Muscle layer of duodenum (tissue), 2 donors: ENCODE results near the gene SLC44A5.
"Not testable (repeated sequence)": the region's sequence is repeated elsewhere in the genome, so short reads cannot be mapped to it uniquely, and the experiment has no call there.

Experiments
- H3K27ac ChIP-seq: one replicate; pipeline ENCODE4 v1.7.0; 2013; ENCODE audit warnings: mild to moderate bottlenecking, low read length
- H3K27me3 ChIP-seq: one replicate; pipeline ENCODE4 v1.7.0; 2013; ENCODE audit warnings: low read depth, mild to moderate bottlenecking, control low read depth, low read length
- H3K36me3 ChIP-seq, 2 donors: one replicate each; pipeline ENCODE4 v1.7.0; 2013; ENCODE audit warnings: low read length in 2 of 2, control low read depth in 1 of 2, mild to moderate bottlenecking in 1 of 2; ENCODE audit not compliant: insufficient read depth in 2 of 2, control insufficient read depth in 1 of 2
- H3K4me1 ChIP-seq, 2 donors: one replicate each; pipeline ENCODE4 v1.7.0; 2013; ENCODE audit warnings: low read length in 2 of 2, mild to moderate bottlenecking in 2 of 2, control low read depth in 1 of 2, moderate library complexity in 1 of 2; ENCODE audit not compliant: insufficient read depth in 2 of 2, control insufficient read depth in 1 of 2
- H3K4me3 ChIP-seq, 2 donors: one replicate each; pipeline ENCODE4 v1.7.0; 2013; ENCODE audit warnings: low read length in 2 of 2, low read depth in 1 of 2, mild to moderate bottlenecking in 1 of 2
- H3K9me3 ChIP-seq, 2 donors: one replicate each; pipeline ENCODE4 v1.7.0; 2013; ENCODE audit warnings: low read length in 2 of 2, control low read depth in 1 of 2, mild to moderate bottlenecking in 1 of 2; ENCODE audit not compliant: control insufficient read depth in 1 of 2
- donor health status: healthy.

The SLC44A5 gene

DNA sequence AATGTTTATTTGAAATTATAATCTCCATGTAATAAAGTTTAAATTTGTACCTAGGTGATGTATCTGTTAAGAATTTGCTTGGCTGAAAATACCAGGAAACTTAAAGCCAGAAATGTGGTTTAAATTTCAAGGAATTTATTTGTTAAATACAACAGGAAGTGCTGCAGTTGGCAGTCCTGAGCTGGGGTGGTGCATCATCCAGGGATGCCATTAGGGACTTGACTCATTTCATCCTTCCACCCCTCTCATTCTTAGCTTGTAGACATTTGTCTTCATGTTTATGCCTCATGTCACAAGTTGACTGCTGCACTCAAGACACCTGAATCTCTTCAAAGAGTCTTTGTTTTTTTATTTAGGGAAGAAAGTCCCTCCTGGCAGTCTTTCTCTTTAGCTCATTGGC, 300.8 kb downstream of the SLC44A5 start:
- H3K27me3 ChIP-seq, result no peaks in the 10 kb centered on the region
- no peak overlapping the region for H3K4me3 ChIP-seq
- no peaks in the 10 kb centered on the region for H3K9me3 ChIP-seq
- no peaks in the 10 kb centered on the region for H3K36me3 ChIP-seq
- no peaks in the 10 kb centered on the region for H3K4me1 ChIP-seq
- H3K27ac ChIP-seq, result no peak overlapping the region

DNA sequence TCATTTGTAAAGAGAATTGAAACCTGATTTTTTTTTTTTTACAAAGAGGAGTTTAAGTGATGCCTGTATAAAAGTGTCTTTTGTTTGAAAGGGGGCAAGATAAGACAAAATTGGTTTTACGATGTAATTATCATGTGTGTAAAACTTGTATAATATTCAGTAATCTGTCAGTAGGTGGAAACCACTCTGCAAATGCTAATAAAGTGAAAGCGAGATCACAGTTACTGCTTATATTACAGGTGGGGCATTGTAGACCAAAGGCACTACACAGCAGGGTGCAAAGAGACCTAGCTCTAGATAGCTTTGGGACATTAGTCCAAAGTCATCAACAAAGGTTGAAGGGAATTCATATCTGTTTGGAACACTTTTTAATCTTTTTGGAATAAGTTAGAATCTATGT, 302.5 kb downstream of the SLC44A5 start:
- Histone ChIP-seq H3K4me3 (no peak overlapping the region), H3K27me3 (no peaks in the 10 kb centered on the region), H3K4me1 (no peaks in the 10 kb centered on the region), H3K27ac (no peak overlapping the region), H3K9me3 (no peaks in the 10 kb centered on the region), H3K36me3 (no peaks in the 10 kb centered on the region)

GRCh38 chr1:75305061-75305460, 305.9 kb downstream of the SLC44A5 start:
- Histone ChIP-seq H3K4me1 (no peaks in the 10 kb centered on the region), H3K27ac (no peak overlapping the region), H3K36me3 (no peaks in the 10 kb centered on the region), H3K4me3 (no peak overlapping the region), H3K9me3 (no peaks in the 10 kb centered on the region), H3K27me3 (no peaks in the 10 kb centered on the region)

DNA sequence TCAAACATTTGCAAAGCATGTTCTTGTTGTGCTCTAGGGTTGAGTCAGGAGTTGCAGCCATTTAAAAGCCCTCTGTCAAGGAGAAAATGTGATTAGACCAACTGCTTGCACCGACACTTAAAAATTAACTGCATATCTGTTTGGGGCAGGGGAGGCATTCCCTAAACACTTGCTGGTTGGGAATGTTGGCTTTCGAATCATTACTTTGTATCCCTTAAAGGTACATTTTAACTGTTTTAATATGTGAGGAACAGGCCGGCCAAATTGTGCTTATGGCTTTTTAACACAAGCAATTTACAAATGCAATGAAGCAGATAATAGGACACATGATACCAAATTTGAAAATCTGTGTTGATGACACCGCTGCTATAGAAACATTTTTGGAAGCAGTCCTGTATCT, 317.6 kb downstream of the SLC44A5 start:
- Histone ChIP-seq H3K4me1 (no peaks in the 10 kb centered on the region), H3K36me3 (no peaks in the 10 kb centered on the region), H3K9me3 (no peaks in the 10 kb centered on the region), H3K27me3 (no peaks in the 10 kb centered on the region), H3K4me3 (no peak overlapping the region), H3K27ac (no peak overlapping the region)

GRCh38 chr1:75292013-75292412, 318.9 kb downstream of the SLC44A5 start:
- Histone ChIP-seq H3K4me3 (no peak overlapping the region), H3K36me3 (no peaks in the 10 kb centered on the region), H3K4me1 (no peaks in the 10 kb centered on the region), H3K27ac (no peak overlapping the region), H3K27me3 (no peaks in the 10 kb centered on the region), H3K9me3 (no peaks in the 10 kb centered on the region)

DNA sequence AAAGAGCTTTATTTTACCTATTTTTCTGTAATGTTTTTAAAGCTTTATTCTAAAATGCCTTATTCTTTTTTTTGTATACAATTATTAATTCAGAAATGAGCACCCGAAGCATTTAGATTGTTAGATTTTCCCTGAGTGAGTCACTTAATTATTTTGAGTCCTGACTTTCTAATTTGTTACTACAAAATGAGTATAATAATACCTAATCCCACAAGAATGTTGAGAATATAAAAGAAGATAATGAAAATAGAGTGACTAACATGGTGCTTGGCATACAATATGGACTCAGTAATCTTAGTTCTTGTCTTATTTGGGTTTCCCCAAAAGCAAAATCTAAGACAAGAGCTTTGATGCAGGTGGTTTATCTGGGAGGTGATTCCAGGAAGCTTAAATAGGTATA, 334.5 kb downstream of the SLC44A5 start:
- H3K27ac ChIP-seq, result no peak overlapping the region
- H3K4me1 ChIP-seq, result no peaks in the 10 kb centered on the region
- H3K27me3 ChIP-seq, result no peaks in the 10 kb centered on the region
- H3K36me3 ChIP-seq, result no peaks in the 10 kb centered on the region
- no peak overlapping the region for H3K4me3 ChIP-seq
- no peaks in the 10 kb centered on the region for H3K9me3 ChIP-seq

GRCh38 chr1:75275631-75276030, 335.3 kb downstream of the SLC44A5 start:
- Histone ChIP-seq H3K36me3 (no peaks in the 10 kb centered on the region), H3K9me3 (no peaks in the 10 kb centered on the region), H3K4me1 (no peaks in the 10 kb centered on the region), H3K4me3 (no peak overlapping the region), H3K27me3 (no peaks in the 10 kb centered on the region), H3K27ac (no peak overlapping the region)

DNA sequence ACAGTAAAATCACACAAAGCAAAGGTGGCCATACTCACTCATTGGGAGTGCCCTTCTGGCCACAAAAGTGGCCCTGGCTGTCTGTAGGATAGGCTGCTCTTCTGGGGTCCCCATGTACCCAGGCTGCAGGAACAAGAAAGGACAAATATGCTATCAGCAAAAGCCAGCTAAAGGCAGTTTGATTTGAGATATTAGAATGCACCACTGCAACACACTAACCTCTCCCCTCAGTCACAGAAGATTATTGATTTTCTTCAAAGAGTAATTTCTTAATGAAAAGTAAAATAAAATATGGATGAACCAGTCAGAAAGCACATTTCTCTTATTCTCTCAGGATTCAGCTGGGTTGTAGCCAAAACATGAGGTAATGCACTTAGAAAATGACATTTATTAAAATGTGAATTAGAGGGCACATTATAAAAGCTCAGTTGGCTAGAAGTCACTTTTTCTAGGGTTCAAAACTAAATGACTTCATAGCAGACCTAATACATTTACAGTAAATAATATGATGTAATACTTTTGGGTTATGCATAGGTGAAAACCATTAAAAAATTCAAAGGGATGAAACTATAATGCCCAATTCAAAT, 335.9 kb downstream of the SLC44A5 start:
- H3K4me3 ChIP-seq, result no peak overlapping the region
- no peak overlapping the region for H3K27ac ChIP-seq

GRCh38 chr1:75273110-75273509, 337.8 kb downstream of the SLC44A5 start:
- no peaks in the 10 kb centered on the region for H3K4me1 ChIP-seq
- H3K27me3 ChIP-seq, result no peaks in the 10 kb centered on the region
- no peaks in the 10 kb centered on the region for H3K36me3 ChIP-seq
- H3K4me3 ChIP-seq, result no peak overlapping the region
- no peaks in the 10 kb centered on the region for H3K9me3 ChIP-seq
- H3K27ac ChIP-seq, result no peak overlapping the region

More for the DNA sequence above, 335.9 kb downstream of the SLC44A5 start:
- Histone ChIP-seq H3K9me3 (no peaks in the 10 kb centered on the region), H3K27me3 (no peaks in the 10 kb centered on the region), H3K4me1 (no peaks in the 10 kb centered on the region), H3K36me3 (no peaks in the 10 kb centered on the region)

DNA sequence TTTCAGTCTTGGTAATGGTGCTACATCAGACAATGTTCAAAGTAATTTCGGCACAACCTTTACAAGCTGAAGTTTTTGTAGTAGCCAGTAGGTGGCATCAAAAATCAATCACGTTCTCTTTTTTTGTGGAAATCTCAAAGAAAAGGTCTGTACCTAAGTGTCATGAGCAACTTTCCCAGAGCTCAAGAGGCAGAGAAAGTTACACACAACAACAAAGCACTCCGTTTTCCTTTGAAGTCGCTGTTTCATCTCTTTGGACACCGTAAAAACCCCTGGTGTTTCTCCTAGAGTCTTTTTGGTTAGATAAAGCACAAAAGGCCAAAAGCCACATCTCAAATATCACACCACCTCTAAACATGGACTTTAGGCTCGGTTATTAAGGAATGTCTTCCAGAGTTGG, 345.1 kb downstream of the SLC44A5 start:
- no peaks in the 10 kb centered on the region for H3K9me3 ChIP-seq
- no peaks in the 10 kb centered on the region for H3K36me3 ChIP-seq
- no peak overlapping the region for H3K4me3 ChIP-seq
- H3K4me1 ChIP-seq, result no peaks in the 10 kb centered on the region
- no peaks in the 10 kb centered on the region for H3K27me3 ChIP-seq
- no peak overlapping the region for H3K27ac ChIP-seq

GRCh38 chr1:75264112-75264511, 346.8 kb downstream of the SLC44A5 start:
- no peaks in the 10 kb centered on the region for H3K36me3 ChIP-seq
- no peak overlapping the region for H3K4me3 ChIP-seq
- no peaks in the 10 kb centered on the region for H3K4me1 ChIP-seq
- H3K27ac ChIP-seq, result no peak overlapping the region
- H3K9me3 ChIP-seq, result no peaks in the 10 kb centered on the region
- no peaks in the 10 kb centered on the region for H3K27me3 ChIP-seq

DNA sequence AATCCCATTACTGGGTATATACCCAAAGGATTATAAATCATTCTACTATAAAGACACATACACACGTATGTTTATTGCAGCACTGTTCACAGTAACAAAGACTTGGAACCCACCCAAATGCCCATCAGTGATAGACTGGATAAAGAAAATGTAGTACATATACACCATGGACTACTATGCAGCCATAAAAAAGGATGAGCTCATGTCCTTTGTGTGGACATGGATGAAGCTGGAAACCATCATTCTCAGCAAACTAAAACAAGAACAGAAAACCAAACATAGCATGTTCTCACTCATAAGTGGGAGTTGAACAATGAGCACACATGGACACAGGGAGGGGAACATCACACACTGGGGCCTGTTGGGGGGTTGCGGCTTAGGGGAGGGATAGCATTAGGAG, 347.3 kb downstream of the SLC44A5 start:
- not testable (repeated sequence) for H3K4me3 ChIP-seq, H3K36me3 ChIP-seq, H3K27ac ChIP-seq, H3K27me3 ChIP-seq, H3K4me1 ChIP-seq, H3K9me3 ChIP-seq
